Stimulated activated CD4-positive, alpha-beta T cell treated with anti-CD3 and anti-CD28 coated beads, Interleukin-1b, Interleukin-23, amount 100 ng/mL, for 1 hour (primary cell): Measurements from ENCODE around the gene PYM1.
"Not testable (repeated sequence)": the region's sequence is repeated elsewhere in the genome, so short reads cannot be mapped to it uniquely, and the experiment has no call there.

Experiments used
- DNase-seq, 2 donors: peaks; one replicate each; pipeline ENCODE4 v3.0.0-alpha.2; 2020; ENCODE audit warnings: low read depth in 2 of 2

PYM1 gene

DNA sequence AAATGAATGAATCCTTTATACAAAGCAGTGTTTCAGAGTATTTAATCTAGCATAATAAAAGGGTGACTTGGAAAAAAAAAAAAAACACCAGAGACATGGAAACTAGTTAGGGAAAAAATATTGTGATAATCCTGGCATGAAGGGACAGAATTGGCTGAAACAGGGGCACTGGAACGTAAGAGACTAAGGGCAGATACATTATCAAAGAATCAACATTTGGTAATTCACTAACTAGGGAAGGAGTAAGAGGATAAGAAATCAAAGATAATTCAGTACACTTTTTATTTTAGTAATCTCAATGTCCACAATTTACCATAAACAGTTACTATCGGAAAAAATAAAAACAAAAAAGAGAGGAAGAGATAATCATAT is 18.2 kb downstream of the PYM1 start:
- no peak for DNase-seq

DNA sequence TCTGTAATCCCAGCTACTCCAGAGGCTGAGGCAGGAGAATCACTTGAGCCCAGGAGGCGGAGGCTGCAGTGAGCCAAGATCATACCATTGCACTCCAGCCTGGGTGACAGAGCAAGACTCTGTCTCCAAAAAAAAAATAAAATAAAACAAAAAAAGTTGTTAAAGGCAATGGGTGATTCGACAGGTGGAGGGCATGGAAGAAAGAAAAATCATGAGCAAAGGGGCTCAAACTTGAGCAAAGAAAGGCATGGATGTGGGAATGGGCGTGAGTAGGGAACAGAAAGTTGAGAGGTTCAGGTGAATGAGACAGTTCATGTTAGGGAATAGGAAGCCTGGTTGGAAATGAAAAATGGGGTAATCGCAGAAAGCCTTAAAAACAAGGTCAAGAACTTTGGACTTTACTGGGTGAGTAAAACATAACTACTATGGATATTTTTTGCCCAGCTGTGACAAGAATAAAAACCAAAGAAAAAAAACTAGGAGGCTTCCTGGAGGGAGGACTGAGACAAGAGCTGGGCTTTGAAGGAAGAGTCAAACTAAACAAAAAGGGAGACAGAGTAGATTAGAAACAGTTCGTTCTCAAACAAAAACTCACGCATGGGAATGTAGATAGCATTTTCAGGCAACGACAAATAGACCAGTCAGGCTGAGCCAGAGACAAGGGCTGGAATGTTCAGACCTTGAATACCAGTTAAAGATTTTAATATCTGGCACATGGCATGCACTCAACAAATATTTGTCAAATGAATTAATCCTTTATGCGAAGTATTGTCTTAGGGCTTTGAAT is 18.8 kb downstream of the PYM1 start:
- DNase-seq = no peak

DNA sequence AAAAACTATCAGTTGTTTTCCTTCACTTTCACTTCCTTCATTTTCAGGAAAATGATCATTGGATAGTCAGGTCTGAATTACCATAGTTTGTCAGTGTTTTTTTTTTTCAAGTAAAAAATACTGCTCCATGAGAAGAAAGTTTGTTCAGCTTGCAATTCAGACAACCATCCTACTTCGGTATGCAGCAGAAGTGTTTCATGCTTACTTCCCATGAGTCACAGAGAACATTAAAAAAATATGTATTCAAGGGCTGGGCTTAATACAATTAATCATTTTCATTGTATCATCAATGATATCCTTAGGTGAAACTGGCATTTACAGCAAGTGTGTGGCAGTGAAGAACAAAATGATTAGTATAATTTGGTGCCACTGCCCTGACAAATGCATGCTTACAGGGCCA is 21.6 kb downstream of the PYM1 start:
- DNase-seq = no peak

DNA sequence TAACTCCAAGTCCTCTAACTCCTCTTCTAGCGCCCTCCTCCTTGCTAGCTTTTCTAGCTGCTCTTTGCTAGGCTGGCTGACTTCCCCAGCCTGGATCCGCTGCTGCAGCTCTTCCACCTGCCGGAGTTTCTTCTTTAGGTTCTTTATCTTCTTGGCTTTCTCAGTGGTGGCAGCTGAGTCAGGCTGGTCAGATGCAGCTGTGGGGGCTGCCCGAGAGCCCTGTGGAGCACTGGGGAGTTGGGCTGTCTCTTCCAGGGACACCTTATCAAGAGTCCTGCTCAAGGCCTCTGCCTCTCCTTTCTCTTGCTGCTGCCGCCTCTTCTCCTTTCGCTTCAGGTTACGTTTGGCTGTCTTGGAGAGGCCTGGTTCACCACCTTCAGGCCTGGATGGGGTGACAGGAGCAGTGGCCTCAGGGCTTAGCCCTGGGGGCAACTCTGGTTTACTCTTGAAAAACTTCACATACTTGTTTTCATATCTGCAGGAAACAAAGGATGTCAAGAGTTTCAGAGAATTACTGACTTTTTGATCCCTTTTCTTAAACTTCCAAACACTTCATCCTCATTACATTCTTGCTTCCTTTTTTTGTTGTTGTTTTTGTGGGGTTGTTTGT is 25.7 kb downstream of the PYM1 start:
- no peak for DNase-seq

DNA sequence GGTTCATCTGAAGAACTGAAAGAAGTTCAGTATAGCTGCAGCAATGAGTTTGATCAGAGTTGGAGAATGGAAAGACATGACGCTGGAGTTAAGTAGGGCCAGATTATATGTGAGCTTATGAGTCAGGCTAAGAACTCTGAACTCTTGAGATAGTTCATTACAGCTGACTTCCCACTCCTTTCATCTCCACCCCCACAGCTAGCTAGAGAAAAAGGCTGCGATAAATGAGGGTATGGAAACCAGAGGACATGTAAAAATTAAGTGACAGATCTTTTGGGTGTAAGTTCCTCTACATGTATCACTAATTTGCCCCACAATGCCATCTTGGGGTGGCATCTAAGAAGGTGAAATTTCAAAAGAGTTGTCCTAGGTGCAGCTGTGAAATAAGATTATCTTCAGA is 28.6 kb downstream of the PYM1 start:
- DNase-seq = peak in 1 of 2 donors; percentile 6

DNA sequence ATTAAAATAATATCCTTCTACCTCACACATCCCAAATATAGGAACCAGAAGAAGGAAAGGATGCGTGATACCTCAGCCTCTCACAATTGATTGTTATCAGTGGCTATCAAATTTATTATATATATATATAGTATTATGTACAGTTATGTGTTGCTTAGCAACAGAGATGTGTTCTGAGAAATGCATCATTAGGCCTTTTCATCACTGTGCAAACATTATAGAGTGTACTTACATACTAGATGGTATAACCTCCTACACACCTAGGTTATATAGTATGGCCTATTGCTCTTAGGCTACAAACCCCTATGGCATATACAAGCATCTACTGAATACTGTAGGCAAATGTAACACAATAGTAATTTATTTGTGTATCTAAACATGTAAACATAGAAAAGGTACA is 34.0 kb downstream of the PYM1 start:
- DNase-seq = no peak

DNA sequence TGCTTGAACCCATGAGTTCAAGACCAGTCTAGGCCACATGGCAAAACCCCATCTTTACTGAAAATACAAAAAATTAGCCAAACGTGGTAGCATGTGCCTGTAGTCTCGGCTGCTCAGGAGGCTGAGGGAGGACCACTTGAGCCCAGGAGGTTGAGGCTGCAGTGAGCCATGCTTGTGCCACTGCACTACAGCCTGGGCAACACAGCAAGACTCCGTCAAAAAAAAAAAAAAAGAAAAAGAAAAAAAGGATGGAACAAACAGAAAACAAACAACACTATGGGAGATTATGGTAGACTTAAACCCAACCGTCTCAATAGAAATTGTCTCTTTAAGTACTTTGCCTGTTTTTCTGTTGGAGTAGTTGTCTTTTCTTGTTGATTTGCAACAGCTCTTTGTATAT is 36.4 kb downstream of the PYM1 start:
- no peak for DNase-seq

DNA sequence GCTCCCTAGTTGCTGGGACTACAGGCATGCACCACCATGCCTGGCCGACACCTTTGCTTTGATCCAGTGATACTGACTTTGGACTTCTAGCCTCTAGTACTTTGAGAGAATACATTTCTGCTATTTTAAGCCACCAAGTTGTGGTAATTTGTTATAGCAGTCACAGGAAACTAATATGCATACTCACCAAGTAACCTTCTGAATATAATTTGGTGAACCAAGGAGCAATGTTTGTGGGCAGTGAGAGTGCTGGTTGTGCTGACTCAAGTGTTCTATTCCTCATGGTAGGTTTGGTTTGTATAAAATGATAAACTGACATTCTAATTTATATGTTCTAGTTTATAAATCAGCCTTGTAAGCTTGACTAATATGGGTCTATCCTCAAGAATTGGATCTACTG is 42.6 kb downstream of the PYM1 start:
- DNase-seq = no peak

DNA sequence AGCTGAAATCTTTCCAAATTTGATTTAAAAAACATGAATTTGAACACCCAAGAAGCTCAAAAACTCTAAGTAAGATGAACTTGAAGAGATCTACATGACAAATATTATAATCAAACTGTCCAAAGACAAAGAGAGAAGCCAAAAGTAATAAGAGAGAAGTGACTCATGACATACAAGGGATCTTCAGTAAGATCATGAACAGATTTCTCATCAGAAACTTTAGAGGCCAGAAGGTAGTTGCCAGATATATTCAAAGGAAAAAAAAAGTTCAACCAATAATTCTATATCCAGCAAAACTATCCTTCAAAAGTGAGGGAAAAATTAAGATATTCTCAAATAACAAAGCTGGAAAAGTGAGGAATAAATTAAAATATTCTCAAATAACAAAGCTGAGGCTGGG is 49.9 kb downstream of the PYM1 start:
- no peak for DNase-seq

DNA sequence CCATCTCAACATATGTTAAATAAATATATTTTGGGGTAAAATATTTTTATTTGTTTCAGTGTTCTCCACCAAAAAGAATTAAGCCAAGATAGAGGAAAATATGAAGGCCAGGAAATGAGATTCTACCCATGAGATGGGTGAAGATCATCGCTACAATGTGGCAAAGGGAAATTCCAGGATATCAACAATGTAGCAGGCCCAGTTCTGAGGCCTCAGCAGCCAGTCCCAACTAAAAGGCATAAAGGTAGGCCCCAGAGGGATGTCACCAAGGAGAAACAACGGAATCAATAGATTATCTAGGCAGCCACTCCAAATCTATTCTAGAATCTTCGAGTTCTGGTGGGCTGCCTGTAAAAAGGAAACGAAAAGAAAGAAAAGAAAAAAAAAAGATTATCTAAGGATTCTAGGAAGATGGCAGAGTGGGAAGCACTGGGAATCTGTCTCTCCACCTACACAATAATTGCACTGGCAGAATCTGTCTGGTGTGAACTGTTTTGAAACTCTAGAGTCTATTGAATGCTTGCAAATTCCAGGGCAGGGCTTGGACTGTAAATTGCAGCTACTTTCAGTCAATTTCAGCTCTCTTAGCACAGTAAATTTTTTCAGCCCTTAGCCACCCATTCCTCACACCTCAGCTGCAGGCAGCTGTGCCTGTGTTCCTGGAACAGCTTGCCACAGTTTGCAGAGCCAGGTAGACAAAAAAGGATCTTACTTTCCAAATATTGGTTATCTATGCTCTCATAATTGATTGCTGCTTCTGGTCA is 51.8 kb downstream of the PYM1 start:
- DNase-seq = no peak

DNA sequence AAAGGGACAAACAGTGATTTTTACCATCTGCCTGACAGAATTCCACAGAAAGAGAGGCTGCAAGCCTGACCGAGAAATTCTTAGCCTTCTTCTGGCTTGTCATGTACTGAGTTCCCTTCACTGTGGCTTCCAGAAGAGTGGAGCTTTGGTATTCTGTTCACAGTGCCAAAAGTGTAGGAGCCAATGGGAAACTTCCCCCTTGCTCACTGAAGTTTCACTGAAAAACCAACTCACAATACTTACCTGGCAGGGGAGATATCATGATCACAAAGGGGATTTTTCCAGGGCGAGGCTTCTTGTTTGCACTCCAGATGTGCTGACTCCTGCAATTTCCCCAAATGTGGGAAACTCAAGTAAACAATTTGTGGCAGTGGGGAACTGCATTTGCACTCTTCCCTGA is 53.3 kb downstream of the PYM1 start:
- DNase-seq = no peak

DNA sequence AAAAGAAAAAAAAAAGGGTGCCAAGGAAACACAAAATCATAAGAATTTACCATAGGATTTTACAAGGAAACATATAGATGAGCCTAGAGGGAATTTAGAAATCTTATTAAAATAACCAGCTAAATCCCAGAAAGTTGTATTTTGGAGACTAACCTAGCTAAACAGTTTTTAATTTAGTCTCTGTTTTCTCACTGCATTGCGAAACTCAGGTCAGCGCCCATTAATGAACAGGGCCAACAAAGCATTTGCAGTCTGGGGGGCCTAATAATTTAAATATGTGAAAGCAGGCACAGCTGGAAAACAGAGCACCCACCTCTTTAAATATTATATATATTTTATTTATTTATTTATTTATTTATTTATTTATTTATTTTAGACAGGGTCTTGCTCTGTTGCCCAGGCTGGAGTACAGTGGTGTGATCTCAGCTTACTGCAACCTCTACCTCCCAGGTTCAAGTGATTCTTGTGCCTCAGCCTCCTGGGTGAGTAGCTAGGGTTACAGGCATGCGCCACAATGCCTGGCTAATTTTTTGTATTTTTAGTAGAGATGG is 61.2 kb downstream of the PYM1 start:
- not testable (repeated sequence) for DNase-seq

DNA sequence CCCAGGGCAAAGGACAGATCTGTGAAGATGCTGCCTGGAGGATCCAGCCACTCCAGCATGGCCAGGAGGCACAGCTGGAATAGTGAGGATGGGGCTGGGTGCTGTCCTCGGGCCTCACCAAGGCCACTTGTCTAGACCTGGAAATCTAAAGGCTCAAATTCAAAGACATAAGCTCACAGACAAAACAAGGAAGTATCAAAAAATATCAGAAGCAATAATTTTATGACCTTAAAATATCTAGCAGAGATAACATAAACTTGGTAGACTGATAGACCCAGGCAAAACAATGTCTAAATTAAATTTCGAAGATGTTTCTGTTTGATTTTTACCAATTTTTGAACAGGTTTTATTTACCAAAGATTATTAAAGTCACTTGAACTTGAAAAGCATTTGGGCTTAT is 62.4 kb downstream of the PYM1 start:
- no peak for DNase-seq

DNA sequence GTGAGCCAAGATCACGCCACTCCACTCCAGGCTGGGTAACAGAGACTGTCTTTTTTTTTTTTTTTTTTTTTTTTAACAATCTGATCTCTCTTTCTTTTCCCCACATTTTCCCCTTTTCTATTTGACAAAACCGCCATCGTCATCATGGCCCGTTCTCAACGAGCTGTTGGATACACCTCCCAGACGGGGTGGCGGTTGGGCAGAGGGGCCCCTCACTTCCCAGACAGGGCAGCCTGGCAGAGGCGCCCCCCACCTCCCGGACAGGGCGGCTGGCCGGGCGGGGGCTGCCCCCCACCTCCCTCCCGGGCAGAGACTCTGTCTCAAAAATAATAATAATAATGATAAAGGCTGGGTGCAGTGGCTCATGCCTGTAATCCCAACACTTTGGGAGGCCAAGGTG is 64.8 kb downstream of the PYM1 start:
- not testable (repeated sequence) for DNase-seq

DNA sequence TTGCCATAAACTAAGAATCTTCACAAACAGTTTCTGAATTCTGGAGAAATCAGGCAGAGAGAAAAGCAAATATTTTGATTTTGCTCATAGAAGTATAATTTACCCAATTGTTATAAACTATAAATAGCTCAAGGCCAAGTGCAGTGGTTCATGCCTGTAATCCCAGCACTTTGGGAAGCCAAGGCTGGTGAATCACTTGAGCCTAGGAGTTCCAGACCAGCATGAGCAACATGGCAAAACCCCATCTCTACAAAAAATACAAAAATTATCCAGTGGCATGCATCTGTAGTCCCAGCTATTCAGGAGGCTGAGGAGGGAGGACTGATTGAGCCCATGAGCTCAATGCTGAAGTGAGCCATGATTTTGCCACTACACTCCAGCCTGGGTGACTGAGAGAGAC is 65.4 kb downstream of the PYM1 start:
- DNase-seq = no peak

DNA sequence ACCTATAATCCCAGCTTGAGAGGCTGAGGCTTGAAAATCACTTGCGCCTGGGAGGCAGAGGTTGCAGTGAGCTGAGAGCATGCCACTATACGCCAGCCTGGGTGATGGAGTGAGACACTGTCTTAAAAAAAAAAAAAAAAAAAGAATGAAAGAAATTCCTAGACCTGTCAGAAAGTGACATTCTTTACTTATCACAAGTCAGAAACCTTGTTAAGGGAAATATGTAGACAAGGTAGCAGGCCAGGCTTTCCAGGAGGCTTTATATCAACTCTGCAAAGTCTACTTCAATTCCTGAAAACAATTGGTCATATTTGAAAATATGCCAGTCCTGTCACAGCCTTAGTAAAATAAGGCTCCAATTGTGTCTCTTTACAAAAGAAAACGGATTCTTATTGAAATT is 65.8 kb downstream of the PYM1 start:
- no peak for DNase-seq

DNA sequence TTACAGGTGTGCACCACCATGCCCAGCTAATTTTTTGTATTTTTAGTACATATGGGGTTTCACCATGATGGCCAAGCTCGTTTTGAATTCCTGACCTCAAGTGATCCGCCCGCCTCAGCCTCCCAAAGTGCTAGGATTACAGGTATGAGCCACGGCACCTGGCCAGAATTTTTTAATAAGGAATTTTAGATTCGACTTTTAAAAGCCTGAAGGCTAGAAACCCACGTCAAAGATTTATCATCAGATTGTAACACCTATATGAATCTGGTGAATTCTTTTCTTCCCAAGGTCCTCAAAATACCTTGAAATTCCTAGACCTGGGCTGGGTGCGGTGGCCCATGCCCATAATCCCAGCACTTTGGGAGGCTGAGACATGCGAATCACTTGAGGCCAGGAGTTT is 66.3 kb downstream of the PYM1 start:
- DNase-seq = no peak

DNA sequence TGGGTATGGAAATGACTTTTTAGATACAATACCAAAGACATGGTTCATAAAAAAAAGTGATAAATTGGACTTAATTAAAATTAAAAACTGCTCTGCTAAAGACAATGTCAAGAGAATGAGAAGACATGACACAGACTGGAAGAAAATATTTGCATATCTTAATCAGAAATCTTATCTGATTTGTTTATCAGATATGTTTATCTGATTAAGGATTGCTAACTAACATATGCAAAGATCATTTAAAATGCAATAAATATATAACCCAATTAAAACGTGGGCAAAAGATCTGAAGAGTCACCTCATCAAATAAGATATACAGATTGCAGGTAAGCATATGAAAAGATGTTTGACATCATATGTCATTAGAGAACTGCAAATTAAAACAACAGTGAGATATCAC is 75.0 kb downstream of the PYM1 start:
- DNase-seq = no peak
